Cardiac fibroblast (primary cell): ENCODE results near the gene SLC35F3.

Experiments
- DNase-seq, 2 donors: peaks; one replicate each; pipeline versions ENCODE4 v3.0.0 to v3.0.0-alpha.2; 2010; ENCODE audit warnings: low read depth in 2 of 2
- H3K4me3 ChIP-seq, 2 donors: replicated peaks in 1 of 2; 1 replicate in 1 of 2; 2 replicates in 1 of 2; pipeline ENCODE4 v1.5.1; 2011; ENCODE audit warnings: low read depth in 2 of 2, low read length in 2 of 2, mild to moderate bottlenecking in 2 of 2, moderate library complexity in 1 of 2
- CTCF ChIP-seq: IDR thresholded peaks from one replicate; pipeline ENCODE4 v1.5.1; 2011; ENCODE audit warnings: low read depth, mild to moderate bottlenecking, low read length, inconsistent platforms

SLC35F3 gene

GRCh38 chr1:234212764-234213657, 308.5 kb downstream of the SLC35F3 start:
- no peak overlapping the region for H3K4me3 ChIP-seq
- DNase-seq: peak; percentile 6 to 28
- TF ChIP-seq CTCF: peak; percentile 7

DNA sequence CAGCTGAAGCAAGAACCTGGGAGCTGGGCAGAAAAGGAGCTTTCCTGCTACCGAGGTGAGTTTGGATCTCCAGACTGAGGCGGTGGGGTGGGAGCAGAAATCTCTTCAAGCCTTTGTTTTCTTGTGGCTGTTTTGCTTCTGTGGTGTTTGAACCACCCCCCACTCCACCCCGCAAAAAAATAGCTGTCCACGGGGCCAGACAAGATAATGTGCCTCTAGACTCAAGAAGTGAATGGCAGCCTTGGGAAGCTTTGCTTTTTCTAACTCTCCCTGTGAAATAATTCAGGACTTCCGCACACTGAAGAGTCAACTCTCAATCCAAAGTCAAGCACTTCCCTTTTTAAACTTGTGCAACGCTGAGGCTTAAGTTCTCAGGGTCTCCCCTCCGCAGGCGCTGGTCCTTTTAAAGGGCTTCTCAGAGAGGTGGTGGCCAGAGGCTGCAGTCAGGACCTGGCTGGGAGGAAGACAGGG, 309.2 kb downstream of the SLC35F3 start:
- TF ChIP-seq CTCF: no peak
- DNase-seq: no peak
- H3K4me3 ChIP-seq: peak overlapping the region in 1 of 2 donors; percentile 2

DNA sequence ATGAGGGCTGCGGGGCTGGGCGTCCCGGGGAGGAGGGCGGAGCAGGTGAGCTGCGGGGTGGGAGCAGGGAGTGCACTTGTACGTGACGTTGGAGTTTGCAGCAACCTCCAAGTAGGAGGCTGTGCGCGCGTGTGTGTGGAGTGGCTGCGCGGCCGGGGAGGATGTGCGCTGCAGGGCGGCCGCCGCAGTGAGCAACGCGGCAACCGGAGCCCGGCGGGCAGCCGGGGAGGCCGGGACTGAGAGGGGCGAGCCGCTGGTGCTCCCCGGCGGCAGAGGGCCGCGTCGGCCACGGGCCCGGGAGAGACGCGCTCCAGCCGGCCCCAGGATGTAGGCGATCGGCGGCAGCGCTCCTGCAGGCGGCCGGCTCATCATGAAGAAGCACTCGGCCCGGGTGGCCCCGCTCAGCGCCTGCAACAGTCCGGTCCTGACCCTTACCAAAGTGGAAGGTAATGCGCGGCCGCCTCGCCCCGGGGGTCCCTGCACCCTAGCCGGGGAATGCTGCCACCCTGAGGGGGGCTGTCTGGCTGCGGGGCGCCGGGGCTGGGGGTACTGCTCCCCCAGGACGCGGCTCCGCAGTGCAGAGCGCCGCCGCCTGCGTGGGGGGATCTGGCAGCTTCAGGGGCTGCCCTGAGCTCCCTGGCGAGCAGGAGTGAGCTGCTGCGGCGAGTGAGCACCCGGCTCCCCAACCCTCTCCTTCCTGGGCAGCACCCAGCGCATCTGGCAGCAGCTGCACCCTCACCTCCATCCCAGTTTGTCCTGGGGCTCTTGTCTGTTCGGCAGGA, 309.8 kb downstream of the SLC35F3 start:
- DNase-seq: no peak
- H3K4me3 ChIP-seq: peak overlapping the region in 1 of 2 donors; percentile 2
- TF ChIP-seq CTCF: no peak

DNA sequence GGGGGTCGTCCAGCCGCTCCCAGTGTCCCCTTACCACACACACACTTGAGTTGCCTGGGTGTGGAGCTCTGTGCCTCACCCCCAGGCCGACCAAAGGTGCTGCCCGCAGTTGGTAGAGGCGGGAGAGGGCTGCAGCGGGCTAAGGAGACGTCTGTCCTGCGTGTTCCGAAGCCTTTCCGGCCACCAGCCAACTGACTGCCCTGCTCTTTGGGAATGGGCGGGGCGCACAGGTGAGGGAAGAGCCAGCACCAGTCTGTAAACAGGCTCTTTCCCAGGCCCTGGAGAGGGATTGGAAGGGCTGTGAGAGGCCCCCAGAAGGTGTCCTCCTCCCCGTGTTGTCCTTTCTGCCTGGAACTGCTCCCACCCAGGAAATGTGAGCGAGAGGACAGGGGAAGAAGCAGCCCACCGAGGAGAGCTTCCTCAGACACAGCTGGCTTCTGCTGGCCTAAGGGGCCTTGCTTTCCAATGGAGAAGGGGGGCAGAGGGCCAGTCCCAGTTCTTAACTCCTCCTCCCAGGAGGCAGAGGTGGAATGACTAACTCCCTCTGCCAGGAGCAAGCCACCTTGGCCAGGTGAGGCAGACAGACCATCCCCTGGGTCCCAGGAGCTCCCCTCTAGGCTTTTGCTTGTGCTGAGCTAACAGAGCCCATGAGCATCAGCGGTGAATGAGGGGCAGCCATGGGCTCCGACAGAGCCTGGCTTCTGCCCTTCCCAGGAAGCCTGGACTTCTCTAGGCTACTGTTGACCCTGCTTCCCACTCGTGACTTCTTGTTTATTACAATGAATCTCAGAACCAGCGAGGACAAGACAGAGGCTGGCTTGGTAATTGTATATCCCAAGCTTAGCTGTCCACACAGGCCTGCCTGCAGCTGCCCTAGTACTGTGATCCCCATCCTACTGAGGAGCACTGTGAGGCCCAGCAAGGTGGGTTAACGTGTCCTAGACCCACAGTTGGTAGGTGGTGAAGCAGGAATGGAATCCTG, 310.7 kb downstream of the SLC35F3 start:
- no peak for DNase-seq
- H3K4me3 ChIP-seq: no peak overlapping the region
- no peak for TF ChIP-seq CTCF

DNA sequence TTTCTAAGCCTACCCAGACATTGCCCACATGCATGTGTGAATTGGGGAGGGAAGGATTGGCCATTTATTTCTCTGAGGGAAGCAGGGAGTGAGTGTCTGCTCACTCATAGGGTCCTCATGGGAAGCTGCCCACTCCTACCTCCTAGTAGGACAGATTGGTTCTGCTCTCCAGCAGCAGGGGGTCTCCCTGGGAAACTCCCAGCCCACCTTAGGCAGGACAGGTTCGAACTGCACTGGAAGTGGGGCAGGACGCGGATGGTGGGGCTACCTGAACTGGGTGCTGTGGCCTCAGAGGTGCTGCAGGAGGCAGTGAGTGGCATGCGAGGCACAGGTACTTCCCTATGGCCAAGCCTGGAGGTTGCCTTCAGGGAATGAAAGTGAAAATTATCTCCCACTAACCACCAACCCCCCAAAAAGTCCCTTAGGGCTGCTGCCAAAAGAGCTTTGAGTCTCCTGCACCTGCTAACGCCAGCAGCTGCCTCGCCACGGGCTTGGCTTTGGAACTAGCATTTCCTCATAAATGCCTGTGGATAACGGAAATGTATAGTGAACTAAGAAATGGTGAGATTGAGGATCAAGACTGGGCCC, 311.7 kb downstream of the SLC35F3 start:
- TF ChIP-seq CTCF: no peak
- no peak overlapping the region for H3K4me3 ChIP-seq
- no peak for DNase-seq

DNA sequence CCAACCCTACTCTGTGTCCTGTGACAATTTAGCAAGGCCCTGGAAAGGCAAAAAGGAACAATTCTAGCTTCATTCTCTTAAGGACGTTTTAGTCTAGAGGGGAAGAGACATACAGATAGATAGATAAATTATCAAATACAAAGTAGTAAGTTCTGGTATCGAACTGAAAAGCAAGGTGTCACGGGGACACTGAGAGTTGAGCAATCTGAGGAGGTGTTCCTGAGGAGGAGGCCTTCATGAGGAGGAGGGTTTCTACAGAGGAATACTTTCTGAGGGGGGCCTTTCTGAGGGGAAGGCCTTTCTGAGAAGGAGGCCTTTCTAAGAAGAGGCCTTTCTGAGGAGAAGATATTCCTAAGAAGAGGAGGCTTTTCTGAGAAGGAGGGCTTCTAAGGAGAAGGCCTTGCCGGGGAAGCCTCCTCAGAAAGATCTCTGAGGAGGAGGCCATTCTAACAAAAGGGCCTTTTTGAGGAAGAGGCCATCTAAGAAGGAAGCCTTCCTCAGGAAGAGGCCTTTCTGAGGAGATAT, 312.9 kb downstream of the SLC35F3 start:
- TF ChIP-seq CTCF: no peak
- no peak for DNase-seq
- no peak overlapping the region for H3K4me3 ChIP-seq
